Panc1 (cell line): ENCODE data around the gene BEGAIN. TPM values are rescaled to one million over a fixed set of nuclear protein-coding genes. Genes with fewer than 3 reads are reported as not detected.

ENCODE experiments used
- ATAC-seq: fragments of 200-7000 bp; cut with Tn5 transposase; 2 replicates; pipeline ENCODE4 v1.9.1; 2020; ENCODE audit warnings: mild to moderate bottlenecking, moderate library complexity
- BruUV-seq: library from RNA; stranded (reverse); fragments of 400-500 nt; replicated peaks from 2 replicates; lab custom pipeline; 2021; lab: Mats Ljungman, UMichigan
- CTCF ChIA-PET: fragments of 300-600 bp; sonication (Branson Sonifier 250); formaldehyde crosslinking; loops from one replicate; lab custom pipeline; 2022; ENCODE audit warnings: antibody characterized with exemption; lab: Charles Lee
- POLR2A ChIA-PET: fragments of 300-600 bp; sonication (Branson Sonifier 250); formaldehyde crosslinking; loops from one replicate; lab custom pipeline; 2022; ENCODE audit warnings: antibody characterized with exemption; lab: Charles Lee
- DNase-seq: peaks from one replicate; pipeline ENCODE4 v3.0.0-alpha.2; 2010; ENCODE audit warnings: low read depth, low spot score
- H3K27ac ChIP-seq: 2 replicates; pipeline ENCODE4 v1.5.1; 2011; ENCODE audit warnings: mild to moderate bottlenecking, low read length, inconsistent platforms
- H3K27me3 ChIP-seq: fragments of 200-500 bp; sonication (Bioruptor generic); 2 replicates; pipeline ENCODE4 v1.6.0; 2014; ENCODE audit warnings: low read length, inconsistent platforms; ENCODE audit not compliant: control insufficient read depth, insufficient read depth
- H3K36me3 ChIP-seq: fragments of 200-500 bp; sonication (Bioruptor generic); 2 replicates; pipeline ENCODE4 v1.5.1; 2014; ENCODE audit warnings: inconsistent platforms, mild to moderate bottlenecking, low read length, moderate library complexity; ENCODE audit not compliant: control insufficient read depth, insufficient read depth
- H3K4me1 ChIP-seq: 2 replicates; pipeline ENCODE4 v1.5.1; 2011; ENCODE audit warnings: inconsistent platforms, mild to moderate bottlenecking, low read length, moderate library complexity; ENCODE audit not compliant: control insufficient read depth, insufficient read depth
- H3K4me3 ChIP-seq, 2 experiments: 2 replicates each; pipeline ENCODE4 v1.5.1; 2011 to 2012; ENCODE audit warnings: low read depth in 2 of 2, low read length in 2 of 2, mild to moderate bottlenecking in 2 of 2, inconsistent platforms in 1 of 2, moderate library complexity in 1 of 2
- H3K9me3 ChIP-seq: fragments of 200-500 bp; sonication (Bioruptor generic); 2 replicates; pipeline ENCODE4 v1.5.1; 2014; ENCODE audit warnings: low read depth, mild to moderate bottlenecking, inconsistent platforms, low read length, moderate library complexity; ENCODE audit not compliant: control insufficient read depth, insufficient read depth
- POLR2AphosphoS5 ChIP-seq: IDR thresholded peaks from 2 replicates; pipeline ENCODE4 v1.6.1; 2012; ENCODE audit warnings: mild to moderate bottlenecking, low read depth, low read length, moderate library complexity
- SIN3A ChIP-seq: IDR thresholded peaks from 2 replicates; pipeline ENCODE4 v1.6.1; 2012; ENCODE audit warnings: low read depth, mild to moderate bottlenecking, low read length, moderate library complexity, borderline replicate concordance; ENCODE audit not compliant: insufficient read depth
- TCF7L2 ChIP-seq: IDR thresholded peaks from 2 replicates; pipeline ENCODE4 v1.6.1; 2011; ENCODE audit warnings: mild to moderate bottlenecking, low read depth, low read length, inconsistent platforms
- in situ Hi-C: cut with HindIII; loops from 2 replicates; pipeline ENCODE4 v1.10.0; 2016; ENCODE audit warnings: low sequenced_read_pairs, low pct_unique_long_range_greater_than_20kb
- intact Hi-C: fragments of 100-400 bp; cut with micrococcal nuclease; formaldehyde crosslinking; loops from one replicate; pipeline ENCODE4 v1.10.0; 2022; ENCODE audit not compliant: unreplicated experiment
- total RNA-seq: library from RNA; stranded (reverse); gene quantifications from one replicate; pipeline ENCODE4 v1.2.1, GENCODE V29; 2021; ENCODE audit not compliant: unreplicated experiment
- TF ChIP-seq, protein P1 (sequence below), 2 experiments: IDR thresholded peaks; 2 replicates each; pipeline ENCODE4 v1.6.1; 2011 to 2012; ENCODE audit warnings: low read depth in 2 of 2, control low read depth in 1 of 2, low read length in 1 of 2, mild to moderate bottlenecking in 1 of 2, moderate library complexity in 1 of 2; ENCODE audit not compliant: insufficient read depth in 1 of 2
- TF ChIP-seq, protein P2 (sequence below): fragments of 450-650 bp; IDR thresholded peaks from 2 replicates; pipeline ENCODE4 v1.5.1; 2017; ENCODE audit warnings: mild to moderate bottlenecking

Gene BEGAIN
- total RNA-seq, 1 experiment from 2014 or later, result 26.5 TPM

DNA sequence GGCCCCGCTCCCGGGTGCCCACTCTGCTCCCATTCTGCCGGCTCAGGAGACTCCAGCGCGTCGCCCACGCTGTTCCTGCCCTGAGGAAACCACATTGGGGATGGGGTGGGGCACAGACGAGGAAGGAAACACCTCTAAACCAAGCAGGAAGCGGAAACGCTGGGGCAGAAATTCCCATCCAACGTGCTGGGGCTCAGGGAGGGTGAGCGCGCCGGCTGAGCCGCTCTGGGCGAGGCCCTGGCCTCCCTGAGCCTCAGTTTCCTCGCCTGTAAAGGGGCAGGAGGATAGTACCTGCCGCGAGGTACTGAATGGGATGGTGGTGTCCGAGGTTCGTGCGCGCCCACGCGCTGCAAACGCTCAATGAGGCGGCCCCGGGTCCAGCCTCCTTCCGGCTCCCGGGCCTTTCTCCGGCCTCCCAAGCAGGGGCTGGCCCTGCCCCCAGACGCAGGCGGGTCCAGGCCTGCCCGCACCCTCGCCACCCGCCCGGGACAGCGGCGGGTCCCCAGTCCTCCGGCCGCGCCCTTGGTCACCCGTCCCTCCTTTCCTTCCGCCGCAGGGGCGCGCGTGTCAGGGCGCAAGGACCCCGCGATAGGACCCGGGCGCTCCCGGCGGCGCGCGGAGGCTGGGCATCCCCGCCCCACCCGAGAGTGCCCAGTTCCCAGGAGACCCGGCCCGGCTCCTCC, 673 bp downstream of the BEGAIN start:
- H3K27ac ChIP-seq, result peak overlapping the region; percentile 77
- no TSS peak for BruUV-seq

DNA sequence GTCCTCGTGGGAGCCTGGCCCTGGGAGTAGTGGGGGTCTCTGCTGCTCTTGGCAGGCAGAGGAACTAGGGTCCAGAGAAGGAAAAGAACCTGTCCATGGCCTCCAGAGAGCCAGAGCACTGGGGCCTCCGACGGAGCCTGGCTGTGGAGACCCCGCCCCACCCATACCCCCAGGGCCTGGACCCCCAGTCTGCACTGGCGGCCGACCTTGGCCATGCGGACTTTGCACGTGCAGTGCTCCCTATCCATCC, 1.1 kb downstream of the BEGAIN start:
- peak overlapping the region; percentile 55 to 57 for H3K4me3 ChIP-seq
- in situ Hi-C loops, result no loop called here
- no peaks in the 10 kb centered on the region for H3K9me3 ChIP-seq
- H3K27me3 ChIP-seq, result no peaks in the 10 kb centered on the region
- DNase-seq (no peak), ATAC-seq (no peak)
- intact Hi-C loops, result no loop called here
- peaks cover 5% of the 10 kb centered on the region for H3K4me1 ChIP-seq
- no peak for TF ChIP-seq SIN3A
- peak overlapping the region; percentile 77 for H3K27ac ChIP-seq
- ChIA-PET POLR2A (no interaction called here), CTCF (no interaction called here)
- no TSS peak for BruUV-seq
- no peaks in the 10 kb centered on the region for H3K36me3 ChIP-seq

More for the DNA sequence above, 673 bp downstream of the BEGAIN start:
- Histone ChIP-seq H3K36me3 (no peaks in the 10 kb centered on the region), H3K27me3 (no peaks in the 10 kb centered on the region), H3K9me3 (no peaks in the 10 kb centered on the region), H3K4me3 (peak overlapping the region; percentile 55 to 57), H3K4me1 (peaks cover 5% of the 10 kb centered on the region)
- TF ChIP-seq SIN3A (no peak), POLR2AphosphoS5 (peak; percentile 54), TCF7L2 (no peak)
- TF ChIP-seq, protein P1, sequence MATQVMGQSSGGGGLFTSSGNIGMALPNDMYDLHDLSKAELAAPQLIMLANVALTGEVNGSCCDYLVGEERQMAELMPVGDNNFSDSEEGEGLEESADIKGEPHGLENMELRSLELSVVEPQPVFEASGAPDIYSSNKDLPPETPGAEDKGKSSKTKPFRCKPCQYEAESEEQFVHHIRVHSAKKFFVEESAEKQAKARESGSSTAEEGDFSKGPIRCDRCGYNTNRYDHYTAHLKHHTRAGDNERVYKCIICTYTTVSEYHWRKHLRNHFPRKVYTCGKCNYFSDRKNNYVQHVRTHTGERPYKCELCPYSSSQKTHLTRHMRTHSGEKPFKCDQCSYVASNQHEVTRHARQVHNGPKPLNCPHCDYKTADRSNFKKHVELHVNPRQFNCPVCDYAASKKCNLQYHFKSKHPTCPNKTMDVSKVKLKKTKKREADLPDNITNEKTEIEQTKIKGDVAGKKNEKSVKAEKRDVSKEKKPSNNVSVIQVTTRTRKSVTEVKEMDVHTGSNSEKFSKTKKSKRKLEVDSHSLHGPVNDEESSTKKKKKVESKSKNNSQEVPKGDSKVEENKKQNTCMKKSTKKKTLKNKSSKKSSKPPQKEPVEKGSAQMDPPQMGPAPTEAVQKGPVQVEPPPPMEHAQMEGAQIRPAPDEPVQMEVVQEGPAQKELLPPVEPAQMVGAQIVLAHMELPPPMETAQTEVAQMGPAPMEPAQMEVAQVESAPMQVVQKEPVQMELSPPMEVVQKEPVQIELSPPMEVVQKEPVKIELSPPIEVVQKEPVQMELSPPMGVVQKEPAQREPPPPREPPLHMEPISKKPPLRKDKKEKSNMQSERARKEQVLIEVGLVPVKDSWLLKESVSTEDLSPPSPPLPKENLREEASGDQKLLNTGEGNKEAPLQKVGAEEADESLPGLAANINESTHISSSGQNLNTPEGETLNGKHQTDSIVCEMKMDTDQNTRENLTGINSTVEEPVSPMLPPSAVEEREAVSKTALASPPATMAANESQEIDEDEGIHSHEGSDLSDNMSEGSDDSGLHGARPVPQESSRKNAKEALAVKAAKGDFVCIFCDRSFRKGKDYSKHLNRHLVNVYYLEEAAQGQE (IDR thresholded peaks at IDR 0.05; ENCODE audit: insufficient read depth in 1 of 2, low read depth in 2 of 2, low read length in 1 of 2), result no peak
- TF ChIP-seq, protein P2, sequence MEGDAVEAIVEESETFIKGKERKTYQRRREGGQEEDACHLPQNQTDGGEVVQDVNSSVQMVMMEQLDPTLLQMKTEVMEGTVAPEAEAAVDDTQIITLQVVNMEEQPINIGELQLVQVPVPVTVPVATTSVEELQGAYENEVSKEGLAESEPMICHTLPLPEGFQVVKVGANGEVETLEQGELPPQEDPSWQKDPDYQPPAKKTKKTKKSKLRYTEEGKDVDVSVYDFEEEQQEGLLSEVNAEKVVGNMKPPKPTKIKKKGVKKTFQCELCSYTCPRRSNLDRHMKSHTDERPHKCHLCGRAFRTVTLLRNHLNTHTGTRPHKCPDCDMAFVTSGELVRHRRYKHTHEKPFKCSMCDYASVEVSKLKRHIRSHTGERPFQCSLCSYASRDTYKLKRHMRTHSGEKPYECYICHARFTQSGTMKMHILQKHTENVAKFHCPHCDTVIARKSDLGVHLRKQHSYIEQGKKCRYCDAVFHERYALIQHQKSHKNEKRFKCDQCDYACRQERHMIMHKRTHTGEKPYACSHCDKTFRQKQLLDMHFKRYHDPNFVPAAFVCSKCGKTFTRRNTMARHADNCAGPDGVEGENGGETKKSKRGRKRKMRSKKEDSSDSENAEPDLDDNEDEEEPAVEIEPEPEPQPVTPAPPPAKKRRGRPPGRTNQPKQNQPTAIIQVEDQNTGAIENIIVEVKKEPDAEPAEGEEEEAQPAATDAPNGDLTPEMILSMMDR, result no peak
- in situ Hi-C loops, result no loop called here
- ATAC-seq, result peak; percentile 86
- DNase-seq, result no peak
- ChIA-PET CTCF (no interaction called here), POLR2A (no interaction called here)
- intact Hi-C loops, result no loop called here

DNA sequence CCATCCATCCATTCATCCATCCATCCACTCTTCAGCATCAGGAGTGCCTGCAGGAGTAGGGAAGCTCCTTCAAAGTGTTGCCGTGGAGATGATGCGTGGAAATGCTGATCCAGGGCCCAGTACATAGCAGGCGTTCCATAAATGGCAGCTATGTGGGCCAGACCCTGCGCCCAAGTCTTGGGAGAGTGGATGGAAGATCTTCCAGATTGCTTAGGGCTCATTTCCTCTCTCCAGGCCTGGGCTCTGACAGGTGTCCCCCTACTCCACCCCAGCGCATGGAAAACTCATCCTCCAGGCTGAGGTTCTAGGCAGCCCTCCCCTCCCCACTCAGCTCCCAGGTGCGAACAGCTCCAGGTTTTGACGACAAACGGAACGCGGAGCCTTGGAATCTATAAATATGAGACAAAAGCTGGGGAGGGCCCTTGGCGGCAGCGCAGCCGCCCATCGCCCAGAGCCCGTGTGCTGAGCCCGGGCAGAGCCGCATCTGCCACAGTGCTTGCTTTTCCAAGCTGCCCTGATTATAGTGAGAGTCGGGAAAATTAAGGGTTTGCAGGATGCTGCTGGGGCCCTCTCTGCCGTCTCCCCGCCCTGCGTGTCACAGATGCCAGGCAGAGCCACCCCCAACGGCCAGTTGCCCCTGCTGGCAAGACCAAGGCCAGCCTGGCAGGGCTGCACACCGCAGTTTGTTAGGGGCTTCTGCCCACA, 1.6 kb downstream of the BEGAIN start:
- no peak for DNase-seq
- Histone ChIP-seq H3K36me3 (no peaks in the 10 kb centered on the region), H3K9me3 (no peaks in the 10 kb centered on the region), H3K4me3 (no peak overlapping the region), H3K27me3 (no peaks in the 10 kb centered on the region), H3K27ac (peak overlapping the region; percentile 77; the same call in 1 of the 2 replicates), H3K4me1 (peaks cover 5% of the 10 kb centered on the region)
- in situ Hi-C loops (no loop called here), intact Hi-C loops (no loop called here)
- ATAC-seq, result no peak
- TF ChIP-seq TCF7L2 (no peak), POLR2AphosphoS5 (no peak), SIN3A (no peak)
- TF ChIP-seq, protein P1 (IDR thresholded peaks at IDR 0.05; ENCODE audit: insufficient read depth in 1 of 2, low read depth in 2 of 2, low read length in 1 of 2), result no peak
- TF ChIP-seq, protein P2, result no peak
- ChIA-PET POLR2A (no interaction called here), CTCF (no interaction called here)
- BruUV-seq, result no TSS peak
